ENCODE results near the gene NRG2.

NRG2 gene

DNA sequence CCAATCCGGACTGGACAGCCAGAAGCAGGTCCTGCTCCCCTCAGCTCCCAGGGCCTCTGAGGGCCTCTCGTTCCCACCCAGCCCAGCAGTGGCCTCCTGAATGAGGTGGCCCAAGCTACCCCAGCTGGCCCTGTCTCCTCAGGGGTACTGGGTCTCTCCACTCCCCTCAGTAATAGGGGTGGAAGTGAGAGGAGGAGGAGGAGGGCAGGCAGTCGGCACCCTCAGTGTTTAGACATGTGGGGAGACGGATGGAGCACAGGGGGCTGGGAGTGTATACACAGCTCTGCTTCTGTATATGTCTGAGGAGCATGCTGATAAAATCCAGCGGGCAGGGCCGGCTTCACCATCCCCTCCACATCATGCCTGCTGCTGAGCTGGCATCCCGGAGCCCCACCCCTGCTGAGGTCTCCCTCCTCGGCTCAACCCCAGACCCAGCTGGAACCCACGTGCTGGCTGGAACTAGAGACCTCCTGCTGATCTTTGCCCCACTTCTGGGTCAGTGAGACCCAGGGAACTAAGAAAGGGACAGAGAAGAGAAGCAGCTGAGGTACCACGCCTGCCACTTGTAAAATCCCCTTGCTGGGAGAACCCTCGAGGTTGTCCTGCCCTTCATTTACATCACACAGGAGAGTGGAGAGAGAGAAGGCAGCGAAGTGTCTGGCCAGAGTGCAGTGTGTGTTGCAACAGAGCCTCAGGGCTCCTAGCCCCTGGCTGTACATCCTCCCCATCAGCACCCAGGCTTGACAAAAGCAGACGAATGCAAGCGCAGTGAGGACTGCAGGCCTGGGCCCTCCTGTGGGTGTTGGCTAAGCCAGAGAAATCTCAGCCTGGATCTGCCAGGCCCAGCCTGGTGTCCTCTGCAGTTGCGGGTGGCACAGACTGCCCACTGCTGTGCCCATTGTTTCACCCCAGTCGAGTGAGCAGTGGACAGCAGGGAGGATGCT lies 170.0 kb downstream of the NRG2 start:
- DNase-seq: no peak

DNA sequence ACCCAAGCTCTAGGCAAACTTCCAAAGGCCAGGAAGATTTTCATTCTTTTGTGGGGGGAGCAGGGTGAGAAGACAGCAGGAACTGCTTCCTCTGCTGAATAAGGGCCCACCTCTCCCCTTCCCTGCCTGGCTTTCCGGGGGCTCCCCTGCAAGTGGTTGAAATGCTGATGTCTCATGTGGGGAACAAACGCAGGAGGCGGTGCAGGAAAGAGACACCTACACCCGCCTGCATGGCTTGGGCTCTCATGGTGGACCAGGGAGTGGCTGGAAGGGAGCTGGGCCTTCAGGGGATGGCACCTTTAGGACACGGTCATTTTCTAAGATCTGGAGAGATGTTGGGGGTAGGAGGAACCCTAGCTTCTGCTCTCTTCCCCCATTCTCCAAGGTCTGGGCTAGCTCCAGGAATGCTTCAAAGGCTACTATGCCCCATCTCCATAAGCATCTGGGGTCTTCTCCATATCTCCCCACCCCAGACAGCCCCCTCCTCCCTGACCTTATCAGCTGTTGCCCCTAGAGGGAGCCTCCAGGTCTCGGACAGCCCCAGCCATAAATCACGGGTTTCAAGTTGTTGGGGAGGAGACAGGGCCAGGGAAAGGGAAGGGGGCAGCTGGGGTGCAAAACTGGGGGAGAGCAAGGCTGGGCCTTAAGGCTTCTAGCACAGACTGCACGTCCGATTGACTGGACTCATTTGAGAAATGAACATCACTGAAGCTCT lies 170.9 kb downstream of the NRG2 start:
- DNase-seq: no peak

DNA sequence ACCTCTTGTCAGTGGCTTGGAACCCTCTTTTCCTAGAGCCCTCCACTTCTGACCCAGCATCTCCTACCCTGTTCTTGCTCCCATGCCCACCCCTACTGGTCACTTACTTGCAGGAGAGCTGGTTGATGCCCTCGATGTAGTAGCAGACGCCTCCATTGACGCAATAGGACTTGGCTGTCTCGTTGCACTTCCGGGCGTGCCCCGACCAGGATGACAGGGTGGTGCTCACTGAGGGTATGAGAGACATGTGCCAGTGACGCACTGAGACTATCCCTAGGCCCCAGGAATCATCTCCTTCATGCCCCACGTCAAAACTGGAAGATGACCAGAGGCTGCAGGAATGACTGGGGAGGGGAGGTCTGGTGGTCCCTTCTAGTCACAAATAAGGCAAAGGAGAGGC lies 171.5 kb downstream of the NRG2 start:
- DNase-seq: no peak

DNA sequence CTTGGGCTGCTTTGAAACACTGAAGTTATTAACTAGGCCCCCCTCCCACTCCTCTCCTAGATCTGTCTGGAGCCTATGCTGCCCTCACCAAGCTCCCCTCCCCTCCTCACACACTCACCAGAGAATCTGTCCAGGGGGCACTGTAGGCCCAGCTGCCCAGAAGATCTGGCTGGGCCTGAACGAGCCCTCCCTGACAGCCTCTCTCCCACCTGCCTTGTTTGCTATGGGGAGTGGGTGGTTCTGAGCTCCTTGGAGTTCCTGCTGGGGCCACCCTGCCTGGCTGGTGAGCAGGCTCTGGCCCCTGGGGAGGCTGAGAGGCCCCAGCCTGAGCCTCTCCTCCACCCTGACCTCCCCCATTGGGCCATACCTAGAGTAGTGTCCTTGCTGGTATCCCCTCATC lies 172.4 kb downstream of the NRG2 start:
- no peak for DNase-seq

DNA sequence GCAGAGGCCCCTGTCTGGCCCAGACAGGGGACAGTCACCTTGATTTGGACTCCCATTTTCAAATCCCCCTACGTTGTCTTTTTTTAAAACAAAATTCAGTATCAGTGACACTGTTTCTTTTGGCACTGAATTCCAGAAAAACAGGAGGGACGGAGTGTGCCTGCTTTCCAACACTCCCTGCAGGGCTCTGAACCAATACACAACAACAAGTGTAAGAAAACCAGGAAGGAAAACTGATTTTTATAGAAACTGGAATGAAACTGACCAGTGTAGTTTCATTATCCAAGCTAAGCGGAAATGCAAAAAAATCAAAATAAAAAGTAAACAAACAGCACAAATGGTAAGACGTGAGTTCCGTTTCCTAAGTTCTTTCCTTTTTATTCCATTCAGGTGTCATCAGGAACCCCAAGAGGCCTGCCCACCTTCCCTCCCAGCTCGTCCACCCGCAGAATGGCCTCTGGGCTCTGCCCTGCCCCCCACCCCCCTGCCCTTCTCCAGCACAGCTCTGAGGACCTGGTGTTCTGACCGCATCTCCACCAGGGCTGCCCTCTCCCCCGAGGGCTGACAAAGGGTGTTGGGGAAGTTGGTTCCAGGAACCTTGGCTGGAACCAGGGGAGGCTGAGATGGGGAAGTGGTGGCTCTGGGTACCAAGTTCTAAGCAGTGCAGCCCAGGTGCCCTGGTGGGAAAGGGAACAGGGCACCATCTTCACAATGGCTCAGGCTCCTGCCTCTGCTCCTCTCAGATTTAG lies 173.9 kb downstream of the NRG2 start:
- no peak for DNase-seq

DNA sequence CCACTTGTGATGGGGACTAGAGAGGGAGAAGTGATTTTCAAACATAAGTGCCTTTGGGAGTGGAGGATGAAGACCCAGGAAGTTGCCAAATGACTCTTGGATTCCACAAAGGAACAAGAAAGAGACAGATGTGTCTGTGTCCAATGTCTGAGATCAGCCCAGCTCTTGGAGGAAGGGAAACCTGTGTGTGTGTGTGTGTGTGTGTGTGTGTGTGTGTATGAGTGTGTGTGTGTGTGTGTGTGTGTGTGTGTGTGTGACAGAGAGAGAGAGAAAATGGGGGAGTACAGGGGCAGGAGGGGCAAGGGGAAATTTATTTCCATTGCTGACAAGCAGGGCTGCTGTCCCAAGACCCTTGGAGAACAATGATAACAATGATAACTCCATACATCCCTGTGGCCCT lies 175.5 kb downstream of the NRG2 start:
- no peak for DNase-seq

DNA sequence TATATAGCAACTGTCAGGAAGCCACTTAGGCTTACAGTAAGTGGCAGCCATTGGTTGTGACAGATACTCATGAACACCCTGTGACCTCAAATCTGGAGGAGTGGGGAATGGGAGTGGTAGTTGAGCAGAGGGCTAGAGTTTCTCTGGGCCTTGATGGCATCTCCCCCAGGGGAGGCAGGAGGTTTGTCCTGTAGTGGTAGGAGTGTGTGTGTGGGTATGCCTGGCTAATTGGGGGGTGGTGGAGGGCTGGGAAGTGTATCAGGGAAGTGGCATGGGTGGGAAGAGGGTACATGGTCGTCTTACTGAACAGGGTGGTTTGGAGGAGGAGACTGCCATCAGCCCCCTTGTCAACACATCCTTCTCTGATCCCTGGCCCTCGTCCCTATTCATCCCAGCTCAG lies 176.0 kb downstream of the NRG2 start:
- no peak for DNase-seq

DNA sequence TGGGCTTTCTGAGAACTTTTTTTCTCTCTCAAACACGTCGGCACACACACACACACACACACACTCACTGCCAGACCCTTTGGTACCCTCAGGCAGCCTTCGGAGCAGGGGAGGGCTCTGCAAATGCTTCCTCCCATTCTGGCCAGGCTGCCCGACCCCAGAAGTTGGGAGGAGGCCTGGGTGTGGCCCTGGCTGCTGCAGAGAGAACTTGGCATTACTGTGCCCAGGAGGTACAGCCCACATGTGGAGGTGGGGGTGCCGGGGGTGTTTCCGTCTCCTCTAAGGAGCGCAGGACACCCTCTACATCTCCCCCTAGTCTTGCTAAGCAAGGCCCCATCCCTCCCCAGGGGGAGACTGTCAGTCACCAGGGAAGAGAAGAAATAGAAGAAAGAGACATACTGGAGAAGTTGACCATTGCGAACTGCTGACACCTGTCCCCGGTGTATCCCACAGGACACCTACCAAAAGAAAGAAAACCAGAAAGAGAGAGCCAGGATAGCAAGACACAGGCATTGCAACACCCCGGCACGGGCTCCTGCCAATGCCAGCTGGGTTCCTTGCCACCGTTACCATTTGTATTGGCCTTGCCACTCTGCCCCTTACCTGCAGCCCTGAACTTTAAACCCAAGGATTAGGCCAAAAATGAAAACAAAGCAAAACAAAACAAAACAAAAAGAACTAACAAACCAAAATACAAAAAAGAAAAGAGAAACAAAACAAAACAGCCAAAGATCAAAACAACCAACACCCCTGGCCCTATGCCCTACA lies 178.2 kb downstream of the NRG2 start:
- no peak for DNase-seq

DNA sequence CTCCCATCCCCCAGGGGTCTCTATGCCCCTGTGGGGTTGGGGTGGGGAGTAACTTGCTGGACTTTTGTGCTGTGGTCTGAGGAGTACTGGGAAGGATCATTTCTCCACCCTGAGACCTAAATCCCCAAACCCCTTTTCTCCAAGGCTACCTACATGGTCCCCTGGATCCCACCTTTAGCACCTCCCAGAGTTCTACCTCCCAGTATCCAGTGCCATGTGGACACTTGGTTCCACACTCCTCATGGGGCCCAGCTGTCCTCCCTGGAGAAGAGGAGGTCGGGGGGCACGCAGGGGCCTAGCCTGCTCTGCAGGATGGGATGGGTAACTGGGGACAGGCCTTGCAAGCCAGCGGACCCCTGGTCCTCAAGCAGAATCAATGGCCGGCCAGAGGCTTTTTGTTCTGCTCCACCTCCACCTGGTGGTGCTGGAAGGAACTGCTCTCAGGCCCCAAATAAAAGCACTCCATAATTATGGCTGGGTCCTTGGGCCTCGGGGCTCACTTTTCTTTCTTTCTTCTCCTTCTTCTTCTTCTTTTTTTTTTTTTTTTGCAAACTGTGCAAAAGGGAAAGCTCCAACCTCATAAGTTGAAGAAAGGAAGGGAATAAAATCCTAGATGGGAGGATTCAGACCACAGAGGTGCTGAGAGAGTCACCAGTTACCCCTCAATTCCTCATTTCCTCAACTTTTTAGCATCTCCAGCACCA lies 179.1 kb downstream of the NRG2 start:
- DNase-seq: peak; percentile 40

DNA sequence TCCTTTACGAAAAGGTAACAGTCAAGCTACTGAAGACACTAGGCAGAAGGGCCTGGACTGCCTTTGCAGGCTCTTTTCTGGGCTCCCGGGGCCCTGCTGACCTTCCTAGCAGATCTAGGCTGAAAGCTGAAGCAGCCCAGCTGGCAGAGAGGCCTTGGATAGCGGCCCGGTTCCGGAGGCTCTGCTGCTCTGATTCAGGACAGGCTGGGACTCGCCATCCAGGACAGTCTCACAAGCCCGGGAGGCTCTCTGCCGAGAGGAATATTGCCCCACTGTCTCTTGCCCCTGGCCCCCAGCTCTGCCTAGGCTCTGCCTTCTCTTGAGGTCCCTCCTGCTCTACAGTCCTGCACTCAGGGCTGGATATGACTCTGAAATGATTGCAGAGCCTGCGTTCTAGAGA lies 179.7 kb downstream of the NRG2 start:
- no peak for DNase-seq

DNA sequence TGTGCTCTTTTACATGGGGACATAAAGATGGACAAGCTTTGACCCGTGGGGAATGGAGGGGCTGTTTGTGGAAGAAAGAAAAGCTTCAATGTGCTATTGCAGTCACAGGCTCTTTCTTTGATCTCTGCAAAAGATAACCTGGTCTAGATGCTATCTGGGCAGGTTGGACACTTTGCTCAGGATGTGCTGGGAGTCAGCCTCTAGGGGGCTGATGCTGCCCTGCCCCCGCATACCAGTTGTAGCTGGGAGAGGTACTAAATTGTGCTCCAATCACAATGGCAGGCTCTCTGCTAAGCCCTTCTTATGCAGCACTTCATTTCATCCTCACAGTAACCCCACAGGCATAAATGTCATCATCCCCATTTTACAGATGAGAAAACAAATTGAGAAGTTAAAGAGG lies 180.3 kb downstream of the NRG2 start:
- no peak for DNase-seq

DNA sequence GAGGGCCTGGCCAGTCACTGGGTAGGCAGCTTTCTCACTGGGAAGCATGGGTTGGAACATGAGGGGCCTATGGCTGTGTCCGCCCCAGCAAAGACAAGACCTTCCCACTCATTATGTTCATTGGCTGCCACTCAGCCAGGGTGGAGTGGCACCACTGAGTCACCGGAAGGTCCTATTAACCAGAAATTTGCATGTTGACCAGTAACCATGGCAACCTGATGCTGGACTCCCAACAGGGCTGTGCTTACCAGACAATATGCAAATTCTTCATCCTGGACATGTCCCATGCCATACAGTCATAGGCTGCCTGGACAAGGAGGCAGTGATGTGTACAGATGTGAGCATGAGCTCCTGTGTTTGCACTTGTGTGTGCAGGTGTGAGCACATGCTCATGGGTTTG lies 180.8 kb downstream of the NRG2 start:
- no peak for DNase-seq

DNA sequence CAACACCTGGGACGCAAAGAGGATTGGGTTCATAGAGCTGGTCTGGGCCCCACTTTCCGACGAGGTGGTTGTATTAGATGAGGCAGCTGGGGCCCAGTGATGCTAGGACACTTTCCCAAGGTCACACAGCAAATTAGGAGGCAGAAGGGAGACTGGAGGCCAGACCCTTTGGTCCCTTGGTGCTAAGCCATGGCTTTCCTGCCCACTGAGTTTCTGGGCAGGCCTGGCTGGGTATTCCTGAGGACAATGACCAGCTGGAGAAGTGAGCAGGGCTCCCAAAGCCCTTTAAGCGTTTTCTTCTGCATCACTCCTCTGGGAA lies 181.3 kb downstream of the NRG2 start:
- no peak for DNase-seq

DNA sequence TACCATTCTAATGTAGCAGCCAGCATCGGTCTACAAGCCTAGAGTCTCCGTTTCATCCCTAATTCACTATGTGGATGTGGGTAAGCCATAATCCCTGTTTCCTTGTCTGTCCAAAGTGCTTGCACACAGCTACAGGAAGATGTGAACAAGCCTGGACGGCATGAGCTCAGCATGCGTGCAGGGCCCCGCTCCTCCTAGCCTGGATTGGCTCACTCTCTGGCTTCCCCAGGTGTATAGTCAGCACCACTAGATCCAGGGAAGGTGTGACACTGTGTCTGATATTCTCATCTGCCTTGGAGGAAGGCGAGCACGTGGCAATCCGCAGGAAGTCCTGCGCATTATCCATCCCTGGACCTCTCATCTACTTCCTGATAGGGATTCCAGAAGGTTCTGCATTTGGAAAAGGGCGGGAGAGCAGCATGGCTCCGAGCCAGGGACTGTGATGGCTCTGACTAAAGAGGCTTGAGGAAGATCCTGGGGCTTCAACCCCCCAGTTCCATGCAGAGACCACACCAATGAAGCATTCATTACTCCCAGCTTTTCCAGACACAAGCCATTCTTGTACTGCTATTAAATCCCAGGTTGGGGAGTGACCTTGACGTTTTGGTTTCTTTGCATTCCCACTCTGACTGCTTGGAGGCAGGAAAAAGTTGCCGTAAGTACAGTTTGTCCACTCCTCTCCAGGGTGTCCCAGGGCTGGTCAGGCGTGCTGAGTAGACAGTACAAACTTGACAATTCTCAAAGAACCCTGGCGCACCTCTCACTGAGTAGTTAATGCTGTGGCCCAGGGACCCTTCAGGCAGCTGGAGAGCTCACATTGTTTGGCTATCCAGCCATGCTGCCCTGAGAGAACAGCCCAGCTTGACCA lies 181.8 kb downstream of the NRG2 start:
- DNase-seq: no peak

DNA sequence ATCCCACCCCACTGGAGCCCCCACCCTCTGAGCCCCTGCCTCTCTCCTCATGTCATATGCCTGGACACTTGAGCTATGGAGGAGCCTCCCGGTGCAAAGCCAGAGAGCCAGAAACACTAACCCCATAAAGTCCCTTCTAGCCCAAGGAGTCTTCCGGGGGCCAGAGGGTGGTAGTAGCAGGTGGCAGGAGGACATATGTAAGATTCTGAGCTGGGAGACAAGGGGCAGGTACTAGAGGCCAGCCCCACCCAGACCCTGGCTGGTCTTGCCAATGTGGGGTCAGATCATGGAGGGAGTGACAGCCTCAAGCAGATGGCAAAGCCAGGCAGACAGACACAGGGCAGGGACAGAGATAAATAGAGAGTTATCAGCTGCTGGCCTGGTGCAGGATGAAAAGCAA lies 184.1 kb downstream of the NRG2 start:
- no peak for DNase-seq

DNA sequence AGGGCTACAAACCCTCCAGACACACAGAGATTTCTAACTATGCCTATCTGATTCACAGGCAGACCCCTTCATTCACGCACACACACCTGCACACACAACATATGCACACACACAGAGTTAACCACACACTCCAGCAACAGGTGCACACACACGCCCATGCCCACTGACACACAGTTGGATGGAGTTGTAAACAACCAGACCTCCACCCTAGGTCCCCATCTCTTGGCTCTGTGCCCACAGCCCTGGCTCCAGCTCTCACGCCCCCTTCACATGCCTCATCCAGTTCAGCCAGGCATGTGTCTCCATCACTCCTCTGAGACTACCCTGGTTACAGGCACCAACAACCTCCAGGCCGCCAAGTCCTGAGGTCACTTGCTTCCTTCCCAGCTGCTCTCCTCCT lies 186.4 kb downstream of the NRG2 start:
- peak; percentile 66 for DNase-seq

DNA sequence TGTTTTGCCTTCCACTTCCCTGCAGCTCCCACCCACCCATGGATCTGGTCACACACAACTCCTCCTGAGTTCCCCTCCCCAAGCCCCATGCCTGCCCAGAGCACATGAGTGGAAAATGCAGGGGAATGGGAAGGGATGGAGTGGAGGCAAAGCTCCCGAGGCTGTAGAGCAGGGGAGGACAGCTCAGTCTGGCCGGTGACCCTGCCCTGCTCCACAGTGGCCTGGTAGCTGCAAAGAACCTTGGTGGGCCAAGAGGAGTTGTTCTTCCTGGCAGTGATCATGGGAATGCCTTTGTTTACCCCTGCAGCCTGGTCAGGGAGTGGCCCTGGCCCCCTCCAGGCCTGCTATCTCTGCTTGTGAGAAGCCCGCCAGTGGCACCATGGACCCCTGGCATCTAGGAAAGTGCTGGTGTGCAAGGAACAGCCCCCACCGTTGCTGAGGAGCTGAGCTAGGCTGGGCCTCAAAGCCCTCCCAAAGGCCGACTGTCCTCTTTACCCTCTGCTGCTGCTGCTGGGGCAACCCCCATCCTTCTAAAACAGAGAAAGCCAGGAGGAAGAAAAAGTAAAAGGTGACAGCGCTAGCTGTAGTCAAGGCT lies 187.1 kb downstream of the NRG2 start:
- no peak for DNase-seq

DNA sequence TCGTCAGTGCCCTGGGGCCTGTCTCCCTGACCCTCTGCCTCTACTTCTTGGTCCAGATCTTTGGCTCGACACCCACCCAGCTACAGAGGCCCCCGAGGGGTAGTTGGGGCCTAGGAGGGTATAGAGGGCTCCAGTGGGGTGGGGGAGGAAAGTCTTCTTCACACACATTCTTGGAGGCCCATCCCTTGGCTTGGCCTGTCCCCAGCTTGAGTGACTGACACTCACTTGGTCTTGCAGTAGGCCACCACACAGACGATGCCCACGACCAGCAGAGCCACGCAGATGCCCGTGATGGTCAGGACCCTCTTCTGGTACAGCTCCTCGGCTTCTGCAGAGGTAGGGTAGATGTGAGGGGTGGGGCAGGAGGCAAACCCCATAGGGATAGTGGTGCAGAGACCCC lies 187.6 kb downstream of the NRG2 start:
- DNase-seq: no peak

DNA sequence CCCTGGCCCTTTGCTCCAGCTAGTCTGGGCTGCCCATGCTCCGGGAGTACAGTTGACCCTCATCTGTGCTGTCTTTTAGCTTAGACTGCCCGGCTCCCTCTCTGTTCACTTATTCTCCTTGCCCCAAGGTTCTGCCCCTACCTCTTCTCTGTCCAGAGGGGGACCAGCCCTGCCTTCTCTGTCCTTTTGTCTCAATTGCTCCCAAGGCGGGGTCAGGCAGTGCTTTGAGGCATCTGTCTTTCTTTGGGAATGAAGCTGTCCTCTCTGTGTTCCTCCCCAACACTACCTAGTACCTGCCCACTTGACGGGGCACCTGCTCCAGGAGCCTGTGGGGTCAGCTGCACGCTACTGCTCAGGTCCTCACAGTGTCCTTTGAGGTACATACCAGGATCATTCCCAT lies 188.1 kb downstream of the NRG2 start:
- DNase-seq: no peak

DNA sequence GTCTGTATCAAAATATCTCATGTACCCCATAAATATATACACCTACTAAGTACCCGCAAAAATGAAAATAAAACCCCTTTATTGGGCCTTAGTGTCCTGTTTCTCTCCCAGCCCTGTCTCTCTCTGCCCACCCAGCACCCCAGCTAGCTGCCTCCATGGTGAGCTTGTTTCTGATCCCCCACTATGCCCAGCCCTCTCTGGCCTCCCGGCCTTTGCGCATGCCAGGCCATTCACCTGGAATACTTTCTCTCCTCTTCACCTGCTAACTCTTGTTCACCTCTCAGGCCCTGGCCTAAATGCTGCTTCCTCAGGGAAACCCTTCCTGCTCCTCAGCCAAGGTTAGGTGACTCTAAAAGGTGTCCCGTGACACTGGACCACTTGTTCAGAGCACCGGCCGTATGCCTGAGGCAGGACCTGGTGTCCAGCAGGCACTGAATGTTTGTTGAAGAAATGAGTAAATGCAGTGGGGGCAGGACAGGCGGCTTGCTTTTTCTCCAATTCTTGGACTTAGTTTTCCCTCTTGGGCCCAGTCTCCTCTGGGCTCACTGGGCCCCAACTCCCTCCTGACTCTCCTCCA lies 189.0 kb downstream of the NRG2 start:
- DNase-seq: no peak

DNA sequence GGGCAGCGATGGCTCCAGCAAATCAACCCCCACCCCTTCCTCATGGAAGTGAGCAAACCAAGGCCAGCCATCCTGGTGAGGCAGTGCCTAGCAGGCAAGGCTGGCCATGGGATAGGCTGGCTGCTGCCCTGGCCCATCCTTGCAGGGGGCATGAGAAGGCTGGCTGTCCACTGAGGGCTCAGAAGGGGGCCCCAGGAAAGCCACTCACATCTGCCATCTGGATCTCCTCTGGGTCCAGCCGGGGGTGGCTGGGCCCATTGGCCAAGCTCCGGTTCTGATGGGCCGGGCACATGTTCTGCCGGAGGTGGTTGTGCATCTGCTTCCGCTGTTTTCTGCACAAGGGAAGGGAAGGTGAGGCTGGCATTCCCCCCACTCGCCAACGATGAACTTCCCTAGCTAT lies 190.4 kb downstream of the NRG2 start:
- no peak for DNase-seq
